ENCODE results near the gene ADGRG1.
"Not testable (repeated sequence)": the region's sequence is repeated elsewhere in the genome, so short reads cannot be mapped to it uniquely, and the experiment has no call there.

Gene ADGRG1

DNA sequence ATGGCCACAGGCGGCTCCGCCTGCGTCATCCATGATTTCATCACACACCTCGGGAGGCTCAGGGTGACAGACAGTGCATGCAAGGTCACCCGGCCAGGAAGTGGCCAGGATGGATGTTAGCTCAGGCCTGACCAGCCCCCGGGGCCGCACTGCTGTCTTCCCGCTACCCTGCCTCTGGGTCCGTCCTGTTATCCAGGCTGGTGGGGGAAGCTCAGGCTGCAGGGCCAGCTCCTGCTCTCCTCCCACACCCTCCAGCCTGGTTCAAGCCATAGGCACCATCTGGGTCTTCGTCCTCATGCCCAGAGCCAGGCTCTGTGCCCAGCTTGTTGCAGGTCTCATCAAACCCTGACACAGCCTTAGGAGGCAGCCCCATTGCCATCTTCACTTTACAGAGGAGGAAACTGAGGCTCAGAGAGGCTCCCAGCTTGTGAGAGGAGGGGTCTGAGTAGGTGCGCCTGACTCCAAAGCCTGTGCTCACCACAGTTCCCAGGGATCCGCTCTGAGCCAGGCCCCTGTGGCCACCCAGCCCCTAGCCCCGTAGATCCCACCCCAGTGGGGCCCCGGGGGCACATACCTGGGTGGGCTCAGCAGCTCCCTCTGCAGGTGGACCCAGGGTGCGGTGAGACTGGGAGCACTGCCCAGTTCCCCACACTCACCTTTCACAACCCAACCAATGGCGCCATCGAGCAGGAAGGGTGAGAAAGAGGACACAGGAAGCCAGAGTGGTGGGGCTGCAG is 39.3 kb downstream of the ADGRG1 start:
- DNase-seq (ENCODE audit: insufficient read length), result no peak
- no peak for FAIRE-seq
- TF ChIP-seq POLR2A (IDR thresholded peaks at IDR 0.05; ENCODE audit: low read depth, low read length) (no peak), TAF1 (IDR thresholded peaks at IDR 0.05; ENCODE audit: borderline replicate concordance, low read depth, low read length) (no peak), POLR2AphosphoS5 (IDR thresholded peaks at IDR 0.05; ENCODE audit: low read depth, low read length) (no peak)

DNA sequence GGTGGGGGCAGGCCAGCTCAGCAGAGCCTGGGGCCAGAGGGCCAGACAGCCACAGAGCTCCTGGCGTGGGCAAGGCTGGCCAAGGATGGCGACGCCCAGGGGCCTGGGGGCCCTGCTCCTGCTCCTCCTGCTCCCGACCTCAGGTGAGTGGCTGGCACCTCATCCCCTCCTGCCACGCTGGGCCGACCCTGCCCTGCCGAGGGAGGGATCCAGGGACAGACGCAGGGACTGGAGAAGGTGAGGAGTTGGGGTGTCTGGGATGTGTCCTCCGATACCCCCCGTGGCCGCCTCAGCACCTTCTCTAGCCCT is 39.8 kb downstream of the ADGRG1 start, which contains the start of gene ADGRG3:
Gene ADGRG3 (plus strand): TSS at position 44 of the 309 bp plus-strand sequence. CDS start 42 bp downstream, at position 86.
- FAIRE-seq, result no peak
- TF ChIP-seq TAF1 (IDR thresholded peaks at IDR 0.05; ENCODE audit: borderline replicate concordance, low read depth, low read length) (no peak), POLR2A (IDR thresholded peaks at IDR 0.05; ENCODE audit: low read depth, low read length) (no peak), POLR2AphosphoS5 (IDR thresholded peaks at IDR 0.05; ENCODE audit: low read depth, low read length) (no peak)
- no peak for DNase-seq (ENCODE audit: insufficient read length)

DNA sequence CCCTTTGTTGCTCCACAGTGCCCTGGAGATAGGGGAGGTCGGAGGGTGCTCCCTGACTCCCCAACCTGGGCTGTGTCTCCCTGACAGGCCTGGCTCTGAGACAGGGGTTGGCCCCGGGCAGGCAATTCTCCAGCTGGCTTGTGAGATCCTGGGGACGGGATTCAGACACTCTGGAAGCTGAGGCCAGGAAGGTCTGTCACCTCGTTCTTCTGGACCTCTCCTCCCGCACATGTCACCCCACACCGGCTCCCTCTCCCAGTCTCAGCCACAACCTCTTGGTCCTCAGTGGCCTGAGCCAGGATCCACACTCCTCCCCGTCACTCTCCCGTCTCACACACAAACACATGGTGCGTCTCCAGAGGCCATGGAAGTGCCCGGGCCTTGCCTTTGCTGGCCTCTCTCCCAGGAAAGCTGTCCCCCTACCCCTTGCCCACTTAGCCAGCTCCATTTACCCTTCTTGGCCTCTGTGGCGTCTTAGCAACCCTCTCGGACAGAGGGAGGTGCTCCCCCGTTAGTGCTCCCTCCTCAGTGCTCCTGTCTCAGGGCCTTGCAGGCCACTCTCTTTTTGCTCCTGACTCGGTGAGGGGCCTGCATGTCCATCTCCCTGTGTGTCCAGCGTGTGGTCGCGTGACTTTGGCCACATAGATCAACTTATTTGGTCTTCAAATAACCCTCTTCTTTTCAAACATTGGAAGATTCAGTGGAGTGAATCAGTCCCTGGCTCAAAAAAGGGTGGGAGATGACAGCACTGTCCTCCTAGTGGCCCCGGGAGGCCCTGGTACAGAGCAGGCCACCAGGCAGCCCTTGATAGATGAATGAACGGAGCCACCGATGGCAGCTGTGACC is 40.4 kb downstream of the ADGRG1 start:
- no peak for TF ChIP-seq POLR2AphosphoS5 (IDR thresholded peaks at IDR 0.05; ENCODE audit: low read depth, low read length)
- TF ChIP-seq POLR2A (IDR thresholded peaks at IDR 0.05; ENCODE audit: low read depth, low read length), result no peak
- no peak for TF ChIP-seq TAF1 (IDR thresholded peaks at IDR 0.05; ENCODE audit: borderline replicate concordance, low read depth, low read length)
- FAIRE-seq, result no peak
- DNase-seq (ENCODE audit: insufficient read length), result no peak

DNA sequence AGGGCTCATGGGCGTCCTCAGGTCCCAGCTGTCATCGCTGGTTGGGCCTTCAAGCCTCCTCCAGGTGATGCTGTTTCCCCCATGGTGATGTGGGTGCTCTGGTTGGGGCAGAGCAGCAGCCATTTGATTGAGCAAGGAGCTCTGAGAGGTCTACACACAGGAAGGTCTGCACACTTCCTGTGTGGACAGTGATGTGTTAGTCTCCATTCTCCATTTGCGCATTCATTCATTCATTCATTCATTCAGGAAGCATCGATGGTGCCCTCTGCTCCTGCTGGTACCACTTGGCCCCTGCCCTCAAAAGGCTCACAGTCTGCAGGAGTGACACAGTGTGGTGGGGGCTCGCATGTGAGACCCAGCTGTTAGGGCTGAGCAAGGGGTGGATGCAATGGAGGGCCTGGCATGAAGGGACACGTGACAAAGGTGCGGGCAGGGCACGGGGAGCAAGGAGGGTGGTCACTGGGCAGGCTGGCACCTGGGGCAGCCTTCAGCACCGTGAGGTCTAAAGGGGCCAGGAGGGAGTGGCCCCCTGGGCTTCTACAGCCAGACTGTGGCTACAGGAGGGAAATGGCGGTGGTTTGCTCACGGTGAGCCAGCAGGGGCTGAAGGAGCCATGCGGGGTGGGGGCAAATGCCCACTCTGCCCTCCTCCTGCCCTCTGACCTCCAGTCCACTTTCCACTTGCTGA is 41.2 kb downstream of the ADGRG1 start:
- no peak for FAIRE-seq
- TF ChIP-seq POLR2A (IDR thresholded peaks at IDR 0.05; ENCODE audit: low read depth, low read length), result no peak
- no peak for TF ChIP-seq TAF1 (IDR thresholded peaks at IDR 0.05; ENCODE audit: borderline replicate concordance, low read depth, low read length)
- no peak for TF ChIP-seq POLR2AphosphoS5 (IDR thresholded peaks at IDR 0.05; ENCODE audit: low read depth, low read length)
- DNase-seq (ENCODE audit: insufficient read length), result no peak

DNA sequence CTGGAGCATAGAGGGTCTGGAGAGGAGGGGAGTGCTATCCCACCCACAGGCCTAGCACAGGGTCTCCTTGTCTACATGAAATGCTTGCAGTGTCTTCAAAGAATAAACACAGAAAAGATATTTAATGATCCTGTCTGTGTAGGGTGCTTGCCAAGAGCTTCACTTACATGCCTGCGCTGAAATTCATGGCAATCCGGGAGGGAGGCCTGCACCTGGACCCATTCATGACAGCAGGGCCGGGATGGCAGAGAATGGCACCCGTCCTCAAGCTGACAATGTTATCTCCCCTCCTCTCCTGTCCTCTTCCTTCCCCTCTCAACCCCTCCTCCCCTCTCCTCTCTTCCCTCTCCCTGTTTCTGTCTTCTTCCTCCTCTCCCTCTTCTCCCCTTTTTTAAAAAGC is 41.8 kb downstream of the ADGRG1 start:
- TF ChIP-seq POLR2A (IDR thresholded peaks at IDR 0.05; ENCODE audit: low read depth, low read length), result no peak
- no peak for TF ChIP-seq POLR2AphosphoS5 (IDR thresholded peaks at IDR 0.05; ENCODE audit: low read depth, low read length)
- TF ChIP-seq TAF1 (IDR thresholded peaks at IDR 0.05; ENCODE audit: borderline replicate concordance, low read depth, low read length), result no peak
- DNase-seq (ENCODE audit: insufficient read length) (no peak), FAIRE-seq (no peak)

DNA sequence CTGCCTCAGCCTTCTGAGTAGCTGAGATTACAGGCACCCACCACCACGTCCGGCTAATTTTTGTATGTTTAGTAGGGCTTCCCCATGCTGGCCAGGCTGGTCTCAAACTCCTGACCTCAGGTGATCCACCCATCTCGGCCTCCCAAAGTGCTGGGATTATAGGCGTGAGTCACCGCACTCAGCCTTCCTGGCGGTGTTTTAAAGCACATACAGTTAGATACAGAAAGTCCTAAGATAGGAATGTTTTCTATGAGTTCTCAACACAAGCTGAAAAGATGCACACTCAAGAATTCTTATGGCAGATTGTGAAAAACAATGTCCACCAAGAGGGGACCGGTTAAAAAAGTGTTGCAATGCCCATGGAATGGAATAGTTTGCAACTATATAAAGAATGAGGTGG is 43.0 kb downstream of the ADGRG1 start:
- DNase-seq (ENCODE audit: insufficient read length); FAIRE-seq: not testable (repeated sequence)

DNA sequence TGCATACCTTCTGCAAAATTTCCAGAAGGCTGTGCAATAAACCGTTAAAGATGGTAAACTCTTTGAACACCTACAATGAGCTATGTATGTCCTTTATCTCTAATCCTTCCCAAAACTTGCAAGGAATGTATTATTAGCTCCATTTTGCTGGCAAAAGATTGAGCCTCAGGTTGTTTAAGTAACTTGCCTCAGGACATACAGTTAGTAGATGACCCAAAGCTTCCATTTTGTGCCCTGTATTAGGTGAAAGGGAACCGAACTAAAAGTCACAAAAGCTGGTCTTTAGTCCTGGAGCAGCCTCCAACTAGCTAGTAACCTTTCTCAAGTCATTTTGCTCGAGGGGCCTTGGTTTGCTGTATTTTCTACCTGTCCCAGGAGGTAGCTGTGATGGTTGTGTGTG is 44.0 kb downstream of the ADGRG1 start:
- TF ChIP-seq POLR2AphosphoS5 (IDR thresholded peaks at IDR 0.05; ENCODE audit: low read depth, low read length), result no peak
- TF ChIP-seq TAF1 (IDR thresholded peaks at IDR 0.05; ENCODE audit: borderline replicate concordance, low read depth, low read length), result no peak
- no peak for TF ChIP-seq POLR2A (IDR thresholded peaks at IDR 0.05; ENCODE audit: low read depth, low read length)
- FAIRE-seq, result no peak
- no peak for DNase-seq (ENCODE audit: insufficient read length)

DNA sequence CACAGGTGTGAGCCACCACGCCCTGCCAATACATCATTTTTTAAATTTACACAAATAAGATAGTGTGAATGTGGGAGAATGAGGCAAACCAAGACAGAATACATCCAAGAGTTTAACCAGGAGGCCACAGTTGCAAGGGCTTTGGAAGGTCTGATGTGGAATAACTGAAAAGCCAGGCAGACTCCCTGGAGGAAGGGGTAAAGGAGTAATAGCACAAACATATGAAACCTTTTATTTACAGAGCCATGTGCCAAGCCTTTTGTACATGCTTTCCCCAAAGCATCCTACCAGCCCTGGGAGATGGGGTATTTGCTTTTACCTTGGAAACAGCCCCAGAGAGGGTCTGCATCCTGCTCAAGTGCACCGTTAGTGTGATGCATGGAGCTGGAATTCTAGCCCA is 44.4 kb downstream of the ADGRG1 start:
- no peak for DNase-seq (ENCODE audit: insufficient read length)
- no peak for FAIRE-seq
- no peak for TF ChIP-seq POLR2A (IDR thresholded peaks at IDR 0.05; ENCODE audit: low read depth, low read length)
- TF ChIP-seq POLR2AphosphoS5 (IDR thresholded peaks at IDR 0.05; ENCODE audit: low read depth, low read length), result no peak
- no peak for TF ChIP-seq TAF1 (IDR thresholded peaks at IDR 0.05; ENCODE audit: borderline replicate concordance, low read depth, low read length)

DNA sequence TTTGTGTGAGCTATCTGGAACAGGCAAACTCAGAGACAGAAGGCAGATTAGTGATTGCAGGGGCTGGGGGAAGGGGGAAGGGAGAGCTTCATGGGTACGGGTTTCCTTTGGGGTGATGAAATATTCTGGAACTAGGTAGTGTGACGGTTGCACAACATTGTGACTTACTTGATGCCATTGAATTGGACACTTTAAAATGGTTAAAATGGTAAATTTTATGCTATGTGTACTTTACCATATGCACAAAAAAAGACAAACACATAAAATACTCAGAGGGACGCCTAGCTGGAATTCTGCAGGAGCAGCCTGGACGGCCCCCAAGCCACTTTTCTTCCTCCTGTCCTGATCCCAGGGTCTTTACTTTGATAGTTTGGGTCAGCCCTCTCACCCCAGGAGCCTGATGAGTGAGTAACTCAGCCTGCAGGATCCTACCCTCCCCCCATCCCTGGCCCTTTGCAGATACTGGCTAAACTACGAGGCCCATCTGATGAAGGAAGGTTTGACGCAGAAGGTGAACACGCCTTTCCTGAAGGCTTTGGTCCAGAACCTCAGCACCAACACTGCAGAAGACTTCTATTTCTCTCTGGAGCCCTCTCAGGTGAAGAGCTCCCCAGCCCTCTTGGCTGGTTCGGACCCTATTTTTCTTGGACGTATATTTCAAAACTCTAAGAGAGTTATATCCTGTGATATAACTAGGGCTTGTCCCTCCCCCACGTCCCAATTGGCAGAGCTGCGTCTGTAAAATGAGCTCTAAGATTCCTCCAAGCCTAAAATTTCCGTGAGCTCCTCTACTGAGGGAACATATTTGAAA is 47.5 kb downstream of the ADGRG1 start:
- TF ChIP-seq POLR2AphosphoS5 (IDR thresholded peaks at IDR 0.05; ENCODE audit: low read depth, low read length) (no peak), POLR2A (IDR thresholded peaks at IDR 0.05; ENCODE audit: low read depth, low read length) (no peak), TAF1 (IDR thresholded peaks at IDR 0.05; ENCODE audit: borderline replicate concordance, low read depth, low read length) (no peak)
- DNase-seq (ENCODE audit: insufficient read length), result no peak
- no peak for FAIRE-seq

DNA sequence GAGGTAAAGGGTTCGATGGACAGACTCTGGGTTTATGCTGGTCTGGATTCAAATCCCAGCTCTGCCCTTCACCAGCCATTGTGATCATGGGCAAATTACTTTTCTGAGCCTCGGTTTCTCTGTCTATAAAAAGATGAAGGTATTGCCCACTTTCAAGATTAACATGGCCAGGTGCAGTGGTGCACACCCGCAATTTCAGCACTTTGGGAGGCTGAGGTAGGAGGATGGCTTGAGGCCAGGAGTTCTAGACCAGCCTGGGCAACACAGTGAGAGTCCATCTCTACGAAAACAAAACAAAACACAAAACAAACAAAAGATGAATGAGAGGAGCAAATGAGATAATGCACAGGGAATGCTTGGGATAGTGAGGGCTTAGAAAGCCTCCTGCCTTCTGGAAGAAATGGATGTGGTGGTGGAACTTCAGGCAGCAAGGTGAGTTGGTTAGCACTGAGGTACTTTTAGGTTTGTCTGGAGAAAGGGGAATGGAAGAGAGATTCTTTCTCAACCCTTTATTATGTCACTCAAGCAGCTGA is 48.2 kb downstream of the ADGRG1 start:
- FAIRE-seq (no peak), DNase-seq (ENCODE audit: insufficient read length) (no peak)
- TF ChIP-seq POLR2AphosphoS5 (IDR thresholded peaks at IDR 0.05; ENCODE audit: low read depth, low read length), result no peak
- TF ChIP-seq POLR2A (IDR thresholded peaks at IDR 0.05; ENCODE audit: low read depth, low read length), result no peak
- no peak for TF ChIP-seq TAF1 (IDR thresholded peaks at IDR 0.05; ENCODE audit: borderline replicate concordance, low read depth, low read length)

All from GM12892 (cell line).